ENCODE data around the gene CYTL1.
"Not testable (repeated sequence)": the region's sequence is repeated elsewhere in the genome, so short reads cannot be mapped to it uniquely, and the experiment has no call there.

CYTL1 gene

GRCh38 chr4:5019274-5019673 lies at the start of gene CYTL1:
Gene CYTL1, minus strand, starts transcription at chr4:5019458. Its CDS starts 13 bp downstream, at chr4:5019445.
- no peak for DNase-seq (ENCODE audit: low read depth)

GRCh38 chr4:5067908-5068307 lies 48.6 kb upstream of the CYTL1 start:
- no peak for DNase-seq (ENCODE audit: low read depth)

GRCh38 chr4:5066968-5067367 lies 47.7 kb upstream of the CYTL1 start:
- DNase-seq (ENCODE audit: low read depth), result not testable (repeated sequence)

GRCh38 chr4:5066101-5066500 lies 46.8 kb upstream of the CYTL1 start:
- DNase-seq (ENCODE audit: low read depth), result no peak

- DNase-seq (ENCODE audit: low read depth), result no peak
Measured at GRCh38 chr4:5055411-5055810, 36.2 kb upstream of the CYTL1 start.

GRCh38 chr4:5054532-5054931 lies 35.3 kb upstream of the CYTL1 start:
- DNase-seq (ENCODE audit: low read depth), result no peak

- no peak for DNase-seq (ENCODE audit: low read depth)
Measured at GRCh38 chr4:5052726-5053425, 33.6 kb upstream of the CYTL1 start.

GRCh38 chr4:5052204-5052702 lies 33.0 kb upstream of the CYTL1 start:
- DNase-seq (ENCODE audit: low read depth), result no peak

- DNase-seq (ENCODE audit: low read depth), result peak; percentile 26
Measured at GRCh38 chr4:5051278-5052203, 32.3 kb upstream of the CYTL1 start, which contains the start of gene STK32B. Gene STK32B, plus strand, starts transcription at chr4:5051480.

GRCh38 chr4:5050520-5051277 lies 31.4 kb upstream of the CYTL1 start:
- DNase-seq (ENCODE audit: low read depth), result peak; percentile 44

GRCh38 chr4:5048721-5049120 lies 29.5 kb upstream of the CYTL1 start:
- no peak for DNase-seq (ENCODE audit: low read depth)

- DNase-seq (ENCODE audit: low read depth), result no peak
Measured at GRCh38 chr4:5045097-5045496, 25.8 kb upstream of the CYTL1 start.

- DNase-seq (ENCODE audit: low read depth), result no peak
Measured at GRCh38 chr4:5044341-5044740, 25.1 kb upstream of the CYTL1 start.

GRCh38 chr4:5043579-5043978 lies 24.3 kb upstream of the CYTL1 start:
- DNase-seq (ENCODE audit: low read depth), result no peak

GRCh38 chr4:5041699-5042098 lies 22.4 kb upstream of the CYTL1 start:
- DNase-seq (ENCODE audit: low read depth), result no peak

GRCh38 chr4:5040856-5041620 lies 21.8 kb upstream of the CYTL1 start:
- DNase-seq (ENCODE audit: low read depth), result no peak

GRCh38 chr4:5039800-5040199 lies 20.5 kb upstream of the CYTL1 start:
- no peak for DNase-seq (ENCODE audit: low read depth)

GRCh38 chr4:5037553-5038551 lies 18.6 kb upstream of the CYTL1 start:
- DNase-seq (ENCODE audit: low read depth), result peak; percentile 81

GRCh38 chr4:5036239-5036638 lies 17.0 kb upstream of the CYTL1 start:
- peak; percentile 28 for DNase-seq (ENCODE audit: low read depth)

- DNase-seq (ENCODE audit: low read depth), result no peak
Measured at GRCh38 chr4:5034206-5034605, 14.9 kb upstream of the CYTL1 start.
